ENCODE measurements around the gene AASS. TPM values are rescaled to one million over a fixed set of nuclear protein-coding genes. Genes with fewer than 3 reads are reported as not detected.
"Not testable (repeated sequence)": the region's sequence is repeated elsewhere in the genome, so short reads cannot be mapped to it uniquely, and the experiment has no call there.

AASS gene
- total and polyA plus RNA-seq, 5 donors = 9.1 to 22.2 (median 12.8) TPM

DNA sequence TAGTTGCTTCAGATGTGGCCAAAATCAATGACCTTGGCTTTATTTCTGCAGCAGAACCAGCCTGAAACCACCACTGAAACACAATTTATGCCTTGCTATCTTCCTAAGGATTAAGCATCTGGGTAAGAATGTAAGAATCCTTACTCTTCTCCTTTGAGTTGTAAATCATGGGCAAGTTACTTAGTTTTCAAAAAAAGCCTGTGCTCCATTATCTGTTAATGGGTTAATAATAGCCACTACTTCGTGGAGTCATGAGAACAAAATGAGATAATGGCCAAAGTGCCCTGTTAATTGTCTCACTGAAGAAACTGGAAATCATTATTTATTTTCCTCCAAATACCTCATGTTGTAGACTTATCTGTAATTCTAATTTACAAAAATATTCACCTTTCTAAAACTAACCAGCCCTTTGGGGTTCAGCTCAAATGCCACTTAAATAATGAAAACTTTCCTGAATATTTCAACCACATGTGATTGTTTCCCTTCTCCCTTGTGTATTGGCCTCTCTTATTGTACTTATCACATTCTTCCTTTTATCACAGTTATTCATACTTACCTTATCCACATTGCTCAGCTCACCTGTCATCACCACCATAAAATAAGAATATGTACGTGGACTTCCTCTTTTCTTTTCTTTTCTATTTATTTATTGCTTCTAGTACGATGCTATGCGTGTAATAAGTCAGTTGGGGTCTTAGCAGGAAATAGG lies 2.0 kb upstream of the AASS start:
- intact Hi-C loops (cut with DNase I) = no loop called here
- Histone ChIP-seq H3K4me1 (ENCODE audit: control insufficient read depth, insufficient read depth, low read length) (no peaks in the 10 kb centered on the region), H3K27me3 (ENCODE audit: control insufficient read depth, insufficient read depth) (no peaks in the 10 kb centered on the region), H3K4me3 (ENCODE audit: low read length) (no peak overlapping the region), H3K27ac (ENCODE audit: low read length) (no peak overlapping the region), H3K9me3 (ENCODE audit: control insufficient read depth, low read length) (no peaks in the 10 kb centered on the region)
- 56% methylated on average over 4 of the region's 4 CpGs for WGBS
- ATAC-seq (no peak), DNase-seq (no peak)

GRCh38 chr7:122143376-122143750 lies 686 bp downstream of the AASS start:
- Histone ChIP-seq H3K27me3 (ENCODE audit: control insufficient read depth, insufficient read depth) (no peaks in the 10 kb centered on the region), H3K4me1 (ENCODE audit: control insufficient read depth, insufficient read depth, low read length) (no peaks in the 10 kb centered on the region), H3K9me3 (ENCODE audit: control insufficient read depth, low read length) (no peaks in the 10 kb centered on the region), H3K27ac (ENCODE audit: low read length) (peak overlapping the region; percentile 99), H3K4me3 (ENCODE audit: low read length) (peak overlapping the region; percentile 93)
- ATAC-seq = peak; percentile 26 to 61
- under 1% methylated on average over 18 of the region's 18 CpGs for WGBS
- intact Hi-C loops (cut with DNase I) = no loop called here
- peak; percentile 12 to 53 (median 51) for DNase-seq

- Histone ChIP-seq H3K4me1 (ENCODE audit: control insufficient read depth, insufficient read depth, low read length) (peaks cover 2% of the 10 kb centered on the region), H3K27ac (ENCODE audit: low read length) (no peak overlapping the region), H3K27me3 (ENCODE audit: control insufficient read depth, insufficient read depth) (no peaks in the 10 kb centered on the region), H3K9me3 (ENCODE audit: control insufficient read depth, low read length) (no peaks in the 10 kb centered on the region), H3K4me3 (ENCODE audit: low read length) (no peak overlapping the region)
- WGBS = 92% methylated on average over 1 of the region's 1 CpG
- intact Hi-C loops (cut with DNase I) = no loop called here
- DNase-seq = no peak
- no peak for ATAC-seq
These were observed 3.1 kb downstream of the AASS start for GRCh38 chr7:122140918-122141317.

DNA sequence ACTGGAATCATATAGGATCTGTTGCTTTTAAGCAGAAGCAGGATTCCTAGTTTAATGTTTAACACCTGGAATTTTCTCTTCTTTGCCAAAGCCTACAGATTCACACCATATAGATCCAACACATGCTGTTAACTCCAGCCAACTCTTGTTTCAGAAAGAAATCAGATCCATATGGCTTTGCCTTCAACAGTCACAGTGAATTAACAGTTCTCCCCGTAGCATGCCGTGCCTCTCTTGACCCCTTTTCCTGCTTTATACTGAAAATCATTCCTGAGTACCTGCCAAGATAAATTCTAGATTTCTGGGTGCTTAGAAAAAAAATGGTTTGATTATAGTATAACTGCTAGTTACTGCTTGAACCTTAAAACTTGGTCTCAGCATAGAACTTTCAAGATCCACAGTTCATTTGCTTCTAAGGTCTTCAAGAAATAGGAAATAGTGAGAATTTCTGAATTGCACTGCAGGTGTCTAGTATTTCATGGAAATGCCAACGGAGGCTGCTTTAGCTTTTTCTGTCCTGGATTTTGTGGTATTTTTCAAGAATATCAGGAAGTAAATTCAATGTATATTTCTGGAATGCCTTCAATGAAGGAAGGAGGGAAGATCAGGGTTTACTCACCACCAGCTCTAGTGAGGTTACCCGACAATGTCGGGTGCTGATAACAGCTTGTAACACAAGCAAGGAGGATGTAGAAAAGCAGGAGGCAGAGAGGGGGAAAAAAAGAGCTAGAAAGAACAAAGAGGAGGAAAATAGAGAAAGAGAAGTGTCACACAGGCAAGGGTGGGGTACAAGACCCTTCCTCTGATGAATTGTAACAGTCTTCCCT lies 6.6 kb downstream of the AASS start:
- DNase-seq = no peak
- WGBS = 19% methylated on average over 5 of the region's 5 CpGs
- intact Hi-C loops (cut with DNase I) = no loop called here
- no peaks in the 10 kb centered on the region for H3K9me3 ChIP-seq (ENCODE audit: control insufficient read depth, low read length)
- ATAC-seq = no peak
- H3K4me1 ChIP-seq (ENCODE audit: control insufficient read depth, insufficient read depth, low read length) = peaks cover 2% of the 10 kb centered on the region
- no peaks in the 10 kb centered on the region for H3K27me3 ChIP-seq (ENCODE audit: control insufficient read depth, insufficient read depth)
- peak overlapping the region; percentile 65 for H3K4me3 ChIP-seq (ENCODE audit: low read length)
- no peak overlapping the region for H3K27ac ChIP-seq (ENCODE audit: low read length)

DNA sequence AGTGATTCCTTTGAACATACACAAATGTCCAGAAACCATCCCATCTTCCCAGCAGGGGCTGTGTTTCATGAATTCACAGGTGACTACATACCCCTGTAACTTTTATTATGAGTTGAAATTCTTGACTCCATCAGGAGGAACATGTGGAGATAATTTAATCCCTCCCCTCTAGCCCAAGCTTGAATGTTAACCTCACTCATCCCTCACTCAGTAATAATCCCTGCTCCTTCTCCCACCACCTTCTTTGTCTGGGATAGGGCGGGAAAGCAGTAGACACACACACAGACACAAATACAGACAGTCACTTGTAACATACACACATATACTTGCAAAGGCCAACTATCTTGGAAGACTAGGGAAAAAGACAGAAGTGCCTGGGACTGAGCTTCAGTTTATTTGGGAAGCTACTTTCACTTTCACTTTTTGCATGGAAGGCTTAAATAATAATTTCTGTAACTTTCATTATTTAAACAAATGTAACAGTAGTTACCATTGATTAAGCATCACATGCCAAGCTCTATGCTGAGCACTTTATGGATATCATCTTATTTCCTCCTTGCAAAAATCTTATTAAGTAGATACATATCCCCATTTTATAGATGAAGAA lies 7.3 kb downstream of the AASS start:
- intact Hi-C loops (cut with DNase I) = no loop called here
- Histone ChIP-seq H3K4me3 (ENCODE audit: low read length) (peak overlapping the region; percentile 65), H3K27ac (ENCODE audit: low read length) (peak overlapping the region; percentile 83), H3K4me1 (ENCODE audit: control insufficient read depth, insufficient read depth, low read length) (peaks cover 2% of the 10 kb centered on the region), H3K27me3 (ENCODE audit: control insufficient read depth, insufficient read depth) (no peaks in the 10 kb centered on the region), H3K9me3 (ENCODE audit: control insufficient read depth, low read length) (no peaks in the 10 kb centered on the region)
- WGBS = 68% methylated on average over 1 of the region's 1 CpG
- DNase-seq = no peak
- peak in 1 of 2 donors; percentile 23 for ATAC-seq

DNA sequence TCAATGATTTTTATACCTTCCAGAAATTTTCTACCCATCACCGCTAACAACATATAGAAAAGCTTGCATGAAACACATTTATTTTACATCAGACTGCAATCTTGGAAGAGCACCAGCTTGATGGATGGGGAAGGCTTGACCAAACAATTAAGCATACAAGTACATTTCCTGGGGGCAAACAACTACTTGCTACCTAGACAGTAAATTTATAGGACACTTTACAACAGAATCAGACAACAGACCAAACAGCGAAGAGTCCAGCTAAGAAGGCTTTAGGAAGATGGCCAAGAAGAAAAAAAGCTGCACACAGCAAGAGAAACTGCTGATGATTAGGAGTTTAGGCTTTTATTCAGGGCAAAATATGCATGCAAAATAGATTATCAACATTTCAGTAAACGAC lies 8.0 kb downstream of the AASS start:
- no peak for ATAC-seq
- Histone ChIP-seq H3K27ac (ENCODE audit: low read length) (no peak overlapping the region), H3K27me3 (ENCODE audit: control insufficient read depth, insufficient read depth) (no peaks in the 10 kb centered on the region), H3K4me3 (ENCODE audit: low read length) (peak overlapping the region; percentile 10), H3K4me1 (ENCODE audit: control insufficient read depth, insufficient read depth, low read length) (peaks cover 2% of the 10 kb centered on the region), H3K9me3 (ENCODE audit: control insufficient read depth, low read length) (no peaks in the 10 kb centered on the region)
- no peak for DNase-seq
- 46% methylated on average over 3 of the region's 3 CpGs for WGBS
- intact Hi-C loops (cut with DNase I) = no loop called here

- WGBS = 91% methylated on average over 4 of the region's 4 CpGs
- Histone ChIP-seq H3K27me3 (ENCODE audit: control insufficient read depth, insufficient read depth) (no peaks in the 10 kb centered on the region), H3K4me3 (ENCODE audit: low read length) (no peak overlapping the region), H3K4me1 (ENCODE audit: control insufficient read depth, insufficient read depth, low read length) (peaks cover 2% of the 10 kb centered on the region), H3K27ac (ENCODE audit: low read length) (no peak overlapping the region), H3K9me3 (ENCODE audit: control insufficient read depth, low read length) (no peaks in the 10 kb centered on the region)
- no peak for DNase-seq
- intact Hi-C loops (cut with DNase I) = no loop called here
- ATAC-seq = no peak
These were observed 8.8 kb downstream of the AASS start for GRCh38 chr7:122135275-122135674.

DNA sequence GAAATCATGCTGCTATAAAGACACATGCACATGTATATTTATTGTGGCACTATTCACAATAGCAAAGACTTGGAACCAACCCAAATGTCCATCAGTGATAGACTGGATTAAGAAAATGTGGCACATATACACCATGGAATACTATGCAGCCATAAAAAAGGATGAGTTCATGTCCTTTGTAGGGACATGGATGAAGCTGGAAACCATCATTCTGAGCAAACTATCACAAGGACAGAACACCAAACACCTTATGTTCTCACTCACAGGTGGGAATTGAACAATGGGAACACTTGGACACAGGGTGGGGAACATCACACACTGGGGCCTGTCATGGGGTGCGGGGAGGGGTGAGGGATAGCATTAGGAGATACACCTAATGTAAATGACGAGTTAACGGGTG lies 9.3 kb downstream of the AASS start:
- DNase-seq; H3K9me3 ChIP-seq (ENCODE audit: control insufficient read depth, low read length); ATAC-seq; H3K27ac ChIP-seq (ENCODE audit: low read length); H3K27me3 ChIP-seq (ENCODE audit: control insufficient read depth, insufficient read depth); H3K4me3 ChIP-seq (ENCODE audit: low read length); intact Hi-C loops (cut with DNase I); H3K4me1 ChIP-seq (ENCODE audit: control insufficient read depth, insufficient read depth, low read length): not testable (repeated sequence)
- 94% methylated on average over 3 of the region's 3 CpGs for WGBS

- H3K9me3 ChIP-seq (ENCODE audit: control insufficient read depth, low read length) = no peaks in the 10 kb centered on the region
- ATAC-seq (no peak), DNase-seq (no peak)
- no peak overlapping the region for H3K27ac ChIP-seq (ENCODE audit: low read length)
- WGBS = 96% methylated on average over 8 of the region's 8 CpGs
- intact Hi-C loops (cut with DNase I) = no loop called here
- H3K4me1 ChIP-seq (ENCODE audit: control insufficient read depth, insufficient read depth, low read length) = peaks cover 2% of the 10 kb centered on the region
- no peak overlapping the region for H3K4me3 ChIP-seq (ENCODE audit: low read length)
- H3K27me3 ChIP-seq (ENCODE audit: control insufficient read depth, insufficient read depth) = no peaks in the 10 kb centered on the region
These were observed 10.6 kb downstream of the AASS start for GRCh38 chr7:122133477-122133876.

- no peaks in the 10 kb centered on the region for H3K27me3 ChIP-seq (ENCODE audit: control insufficient read depth, insufficient read depth)
- WGBS = 67% methylated on average over 2 of the region's 2 CpGs
- intact Hi-C loops (cut with DNase I) = no loop called here
These were observed 11.7 kb downstream of the AASS start for GRCh38 chr7:122132341-122132740.

GRCh38 chr7:122123746-122124145 lies 20.3 kb downstream of the AASS start:
- ATAC-seq = no peak
- Histone ChIP-seq H3K4me1 (ENCODE audit: control insufficient read depth, insufficient read depth, low read length) (no peaks in the 10 kb centered on the region), H3K9me3 (ENCODE audit: control insufficient read depth, low read length) (no peaks in the 10 kb centered on the region), H3K4me3 (ENCODE audit: low read length) (no peak overlapping the region), H3K27ac (ENCODE audit: low read length) (no peak overlapping the region), H3K27me3 (ENCODE audit: control insufficient read depth, insufficient read depth) (no peaks in the 10 kb centered on the region)
- intact Hi-C loops (cut with DNase I) = no loop called here
- no peak for DNase-seq

More at GRCh38 chr7:122132341-122132740, 11.7 kb downstream of the AASS start:
- H3K9me3 ChIP-seq (ENCODE audit: control insufficient read depth, low read length) = no peaks in the 10 kb centered on the region
- H3K4me1 ChIP-seq (ENCODE audit: control insufficient read depth, insufficient read depth, low read length) = peaks cover 2% of the 10 kb centered on the region
- no peak overlapping the region for H3K4me3 ChIP-seq (ENCODE audit: low read length)
- DNase-seq (no peak), ATAC-seq (no peak)
- H3K27ac ChIP-seq (ENCODE audit: low read length) = no peak overlapping the region
